ENCODE data around the gene MYO3A.

DNA sequence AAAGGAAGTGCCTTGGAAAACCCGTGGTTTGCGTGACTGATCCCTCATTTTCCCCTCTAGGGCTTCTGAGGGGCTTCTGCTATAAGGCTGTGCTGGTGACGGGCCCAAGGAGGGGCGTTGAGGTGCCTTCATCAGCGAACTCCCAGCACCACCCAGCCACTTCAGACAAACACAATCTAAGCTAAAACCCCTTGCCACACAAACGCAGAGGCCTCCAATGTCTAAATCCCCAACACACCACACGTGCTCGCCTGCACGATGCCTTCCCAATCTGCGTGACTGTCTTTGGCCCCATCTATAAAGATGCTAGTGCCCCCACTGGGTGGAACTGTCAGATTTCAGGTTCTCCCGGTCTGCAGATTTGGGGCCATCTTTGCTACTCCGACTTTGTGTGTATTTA is 278.5 kb downstream of the MYO3A start:
- TF ChIP-seq CTCF (optimal IDR thresholded peaks at IDR 0.05 in 1 of 3, IDR thresholded peaks at IDR 0.05 in 1 of 3, conservative IDR thresholded peaks at IDR 0.05 in 1 of 3; ENCODE audit: extremely low read depth in 1 of 3, insufficient read depth in 2 of 3, low read length in 3 of 3) = no peak
- no peak for TF ChIP-seq EZH2 (IDR thresholded peaks at IDR 0.05; ENCODE audit: low read length)
